Embryonic facial prominence (tissue), 1 donor: ENCODE data around the gene ZRANB3.

ENCODE experiments used
- DNase-seq: peaks from one replicate; pipeline ENCODE4 v3.0.0-alpha.2; 2016; ENCODE audit errors: extremely low spot score

Gene ZRANB3

GRCh38 chr2:135252805-135253458 lies 278.1 kb downstream of the ZRANB3 start:
- DNase-seq: no peak

DNA sequence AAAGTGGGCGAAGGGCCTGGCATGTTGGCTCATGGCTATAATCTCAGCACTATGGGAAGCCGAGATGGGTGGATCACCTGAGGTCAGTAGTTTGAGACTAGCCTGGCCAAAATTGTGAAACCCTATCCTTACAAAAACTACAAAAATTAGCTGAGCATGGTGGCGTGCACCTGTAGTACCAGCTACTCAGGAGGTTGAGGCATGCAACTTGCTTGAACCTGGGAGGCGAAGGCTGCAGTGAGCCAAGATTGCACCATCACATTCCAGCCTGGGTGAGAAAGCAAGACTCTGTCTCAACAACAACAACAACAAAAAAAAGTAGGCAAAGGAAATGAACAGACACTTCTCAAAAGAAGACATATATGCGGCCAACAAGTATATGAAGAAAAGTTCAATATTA lies 282.4 kb downstream of the ZRANB3 start:
- no peak for DNase-seq

DNA sequence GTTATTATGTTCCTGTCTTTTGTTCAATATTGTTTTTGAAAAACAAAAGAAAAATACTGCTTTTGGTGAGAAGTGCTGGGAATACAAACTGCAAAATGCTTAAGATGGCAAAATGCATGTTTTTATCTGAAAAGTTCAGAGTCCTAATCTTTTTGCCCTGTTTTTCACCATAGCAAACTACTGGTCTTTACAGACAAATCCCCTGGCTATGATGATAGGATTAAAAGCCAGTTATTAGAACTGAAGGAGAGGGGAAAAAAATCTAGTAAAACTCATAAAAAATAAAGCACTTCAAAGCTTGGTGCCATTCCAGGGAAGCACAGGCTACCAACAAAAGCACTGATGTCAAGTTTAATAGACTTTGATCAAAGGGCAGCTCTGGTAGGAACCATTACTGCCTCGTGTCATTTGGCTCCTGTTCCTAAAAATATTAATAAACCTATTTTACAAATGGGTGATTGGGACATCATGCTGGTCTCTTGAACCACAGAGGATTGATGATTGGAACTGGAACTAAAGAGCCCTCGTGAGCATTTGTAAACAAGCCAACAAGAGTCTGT lies 284.2 kb downstream of the ZRANB3 start:
- no peak for DNase-seq

DNA sequence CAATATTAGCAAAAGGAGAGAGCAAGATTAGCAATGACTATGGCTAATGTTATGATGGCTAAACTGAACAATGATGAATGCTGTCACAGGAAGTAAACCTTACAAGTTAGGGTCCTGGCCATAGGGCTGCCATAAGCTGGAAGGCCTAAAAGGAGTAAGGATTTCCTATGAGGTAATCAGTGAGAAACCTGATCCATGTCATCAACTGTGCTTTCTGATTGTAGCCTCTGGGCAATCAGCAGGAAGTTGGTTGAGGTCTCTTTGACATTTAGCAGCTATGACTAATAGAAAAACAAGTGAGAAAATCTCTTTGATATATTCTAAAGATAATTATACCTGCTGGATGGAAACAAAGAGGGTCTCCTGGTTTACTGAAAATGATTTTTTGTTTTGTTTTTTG lies 285.9 kb downstream of the ZRANB3 start:
- no peak for DNase-seq

GRCh38 chr2:135238651-135239050 lies 292.4 kb downstream of the ZRANB3 start:
- DNase-seq: no peak

DNA sequence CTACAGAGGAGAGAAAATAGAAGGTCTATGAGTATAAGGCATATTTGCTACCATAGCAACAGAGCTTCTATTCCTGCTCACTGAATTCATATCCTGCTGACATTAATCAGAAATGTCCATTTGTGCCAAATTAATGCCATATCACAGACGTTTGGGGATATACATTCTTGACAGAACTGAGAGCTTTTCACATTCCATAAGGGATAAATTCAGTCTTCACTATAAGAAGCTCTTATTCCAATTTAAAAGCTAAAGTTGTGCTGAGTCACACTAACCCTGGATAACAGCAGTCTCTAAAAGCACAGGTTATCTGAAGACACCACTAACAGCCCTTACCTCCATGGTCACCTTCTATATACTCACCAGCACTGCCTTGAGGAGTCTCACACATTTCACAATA lies 300.9 kb downstream of the ZRANB3 start:
- no peak for DNase-seq

GRCh38 chr2:135227386-135227785 lies 303.6 kb downstream of the ZRANB3 start:
- no peak for DNase-seq

GRCh38 chr2:135226961-135227360 lies 304.1 kb downstream of the ZRANB3 start:
- no peak for DNase-seq

DNA sequence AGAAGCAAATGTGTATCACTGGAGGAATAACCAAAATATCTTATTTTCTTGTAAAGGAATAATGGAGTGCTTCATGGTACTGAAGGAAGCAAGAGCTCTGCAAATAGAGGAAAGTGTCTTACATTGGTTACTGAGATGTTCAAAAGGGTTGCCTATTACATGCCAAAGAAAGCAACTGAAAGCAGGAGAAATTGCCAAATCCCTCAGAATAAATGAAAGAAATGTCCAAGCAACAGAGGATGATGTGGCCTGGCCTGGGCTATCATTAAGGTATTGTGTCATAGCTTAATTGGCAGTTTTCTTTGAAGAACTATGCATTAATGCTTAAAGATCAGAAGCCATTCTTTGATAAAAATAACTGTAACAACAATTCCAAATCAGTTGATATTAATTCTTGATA lies 305.2 kb downstream of the ZRANB3 start:
- DNase-seq: no peak

GRCh38 chr2:135219226-135219625 lies 311.8 kb downstream of the ZRANB3 start:
- no peak for DNase-seq

DNA sequence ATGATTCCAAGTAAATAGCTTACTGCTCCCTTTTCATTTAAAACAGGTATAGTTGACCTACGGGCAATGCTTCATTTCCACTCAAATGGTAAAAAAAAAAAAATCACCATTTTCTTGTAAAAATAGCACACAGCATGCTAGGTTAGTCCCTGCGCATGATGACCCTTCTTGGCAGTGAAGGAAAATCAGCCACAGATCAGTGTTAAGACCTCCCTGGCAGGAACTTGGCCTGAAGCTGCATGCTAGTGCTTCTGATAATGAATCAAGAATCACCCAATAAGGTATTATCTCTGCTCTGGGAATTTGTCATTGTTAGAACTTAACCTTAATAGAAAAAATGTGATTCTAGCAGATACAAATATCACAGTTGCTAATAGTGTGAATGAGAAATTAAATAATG lies 312.6 kb downstream of the ZRANB3 start:
- DNase-seq: no peak

- DNase-seq: no peak
These were observed 318.3 kb downstream of the ZRANB3 start for GRCh38 chr2:135212757-135213156.

DNA sequence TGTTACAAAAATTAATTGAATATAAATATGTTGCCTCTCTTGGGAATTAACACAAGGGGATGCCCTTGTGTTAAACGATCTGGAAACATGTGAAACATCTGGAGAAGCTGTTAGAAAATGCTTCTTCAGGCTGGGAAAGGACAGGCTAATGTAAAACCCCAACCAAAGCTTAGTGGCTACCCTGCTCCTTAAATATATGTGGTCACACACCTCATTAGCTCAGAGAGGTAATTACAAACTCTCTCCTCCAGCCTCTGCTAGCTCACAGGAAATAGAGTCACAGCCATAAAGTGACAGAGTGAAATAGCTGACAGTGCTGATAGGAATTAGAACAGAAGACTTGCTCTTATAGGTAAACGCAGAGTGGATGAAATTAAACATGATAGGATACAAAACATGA lies 323.0 kb downstream of the ZRANB3 start:
- DNase-seq: no peak

DNA sequence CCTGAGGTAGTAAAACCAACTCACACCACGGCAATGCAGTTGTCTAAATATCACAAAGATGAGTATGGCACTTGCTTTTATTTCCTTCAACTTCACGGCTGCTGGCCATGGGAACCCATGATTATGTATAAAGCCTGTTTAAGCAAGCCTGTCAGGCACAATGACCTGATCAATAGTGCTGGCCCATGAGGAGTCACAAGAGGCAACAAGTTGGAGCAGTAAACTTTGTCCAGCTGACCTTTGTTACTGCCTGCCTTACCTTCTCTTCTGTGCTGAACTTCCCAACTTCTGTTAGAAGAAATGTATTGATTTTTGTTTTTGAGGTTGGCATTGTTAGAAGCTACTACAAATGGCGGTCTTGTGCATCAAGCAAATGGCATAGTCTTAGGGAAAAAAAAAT lies 327.1 kb downstream of the ZRANB3 start:
- no peak for DNase-seq

GRCh38 chr2:135202751-135203150 lies 328.3 kb downstream of the ZRANB3 start:
- DNase-seq: no peak

GRCh38 chr2:135198481-135198880 lies 332.5 kb downstream of the ZRANB3 start:
- DNase-seq: no peak

- DNase-seq: no peak
These were observed 340.2 kb downstream of the ZRANB3 start for GRCh38 chr2:135190799-135191198.

GRCh38 chr2:135189148-135189547 lies 341.9 kb downstream of the ZRANB3 start:
- DNase-seq: no peak

- DNase-seq: no peak
These were observed 343.7 kb downstream of the ZRANB3 start for GRCh38 chr2:135187270-135187669.

DNA sequence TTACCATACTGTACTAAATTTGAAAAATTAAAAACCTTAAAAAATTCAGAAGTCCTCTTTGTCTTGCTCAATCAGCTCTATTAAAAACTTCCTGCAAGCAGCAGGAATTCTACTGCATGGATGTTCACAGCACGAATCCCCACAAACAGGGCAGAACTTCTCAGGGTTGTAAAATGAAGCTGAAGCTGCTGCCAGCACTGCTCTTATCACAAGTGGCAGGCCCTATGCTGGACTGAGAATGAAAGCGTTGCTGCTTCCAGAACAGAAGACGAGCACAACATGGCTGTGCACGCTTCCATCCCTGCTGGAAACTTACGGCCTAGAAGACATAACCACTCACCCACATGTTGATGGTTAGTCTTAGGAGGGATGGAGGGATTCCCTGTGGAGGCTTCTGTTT lies 345.0 kb downstream of the ZRANB3 start:
- no peak for DNase-seq

- no peak for DNase-seq
These were observed 347.2 kb downstream of the ZRANB3 start for GRCh38 chr2:135183822-135184221.

DNA sequence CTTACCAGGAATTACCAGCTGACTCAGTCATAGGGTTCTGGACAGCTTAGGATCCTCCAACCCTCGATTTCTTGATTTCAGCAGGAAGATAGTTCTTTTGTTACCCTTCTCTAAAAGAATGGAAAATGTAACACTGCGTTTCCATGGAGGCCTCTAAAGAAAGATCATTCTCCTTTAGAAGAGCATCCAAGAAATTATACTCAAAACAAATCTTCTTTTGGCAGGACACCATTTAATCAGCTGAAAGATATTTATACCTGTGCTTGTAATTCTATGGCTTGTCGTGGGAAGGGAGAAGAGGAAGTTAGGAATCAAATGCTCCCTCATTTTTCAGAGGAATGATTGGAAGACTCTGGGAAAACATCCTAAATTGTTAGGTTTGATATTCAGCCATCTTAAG lies 348.4 kb downstream of the ZRANB3 start:
- no peak for DNase-seq

GRCh38 chr2:135182190-135182589 lies 348.8 kb downstream of the ZRANB3 start:
- no peak for DNase-seq

DNA sequence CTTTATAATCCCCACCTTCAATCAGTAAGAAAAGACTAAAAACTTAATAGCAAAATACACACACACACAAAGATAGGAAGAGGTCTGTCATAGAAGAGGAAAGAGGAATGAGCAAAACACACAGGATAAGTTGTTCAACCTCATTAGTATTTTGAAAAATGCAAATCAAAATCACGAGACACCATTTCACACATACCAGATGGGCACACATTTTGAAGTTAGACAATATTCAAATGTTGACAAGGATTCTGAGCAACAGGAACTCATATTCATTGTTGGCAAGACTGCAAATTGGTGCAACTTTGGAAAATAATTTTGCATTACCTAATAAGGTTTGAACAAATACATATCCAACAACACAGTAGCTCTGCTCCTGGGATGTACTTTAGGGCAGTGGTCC lies 351.3 kb downstream of the ZRANB3 start:
- no peak for DNase-seq
